ENCODE measurements around the gene ETF1.
"Not testable (repeated sequence)": the region's sequence is repeated elsewhere in the genome, so short reads cannot be mapped to it uniquely, and the experiment has no call there.

ETF1 gene

DNA sequence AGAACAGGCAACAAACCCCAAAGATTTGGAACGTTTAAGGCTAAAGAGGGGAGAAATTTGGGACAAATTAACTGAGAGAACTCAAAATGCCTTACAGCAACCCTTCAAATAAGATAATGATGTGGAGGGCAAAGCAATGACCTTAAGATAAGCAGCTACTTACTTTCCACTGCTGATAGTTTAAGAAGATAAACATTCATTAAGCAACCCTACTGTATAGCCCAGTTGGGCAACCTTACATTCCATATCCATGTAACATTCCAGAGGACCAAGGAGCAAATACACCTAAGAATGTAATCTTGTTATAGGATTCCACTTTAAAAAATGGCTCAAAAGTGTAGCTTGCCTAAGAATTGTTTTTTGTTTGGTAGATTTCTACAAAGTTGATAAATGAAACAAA, 14.8 kb downstream of the ETF1 start:
- DNase-seq = no peak

DNA sequence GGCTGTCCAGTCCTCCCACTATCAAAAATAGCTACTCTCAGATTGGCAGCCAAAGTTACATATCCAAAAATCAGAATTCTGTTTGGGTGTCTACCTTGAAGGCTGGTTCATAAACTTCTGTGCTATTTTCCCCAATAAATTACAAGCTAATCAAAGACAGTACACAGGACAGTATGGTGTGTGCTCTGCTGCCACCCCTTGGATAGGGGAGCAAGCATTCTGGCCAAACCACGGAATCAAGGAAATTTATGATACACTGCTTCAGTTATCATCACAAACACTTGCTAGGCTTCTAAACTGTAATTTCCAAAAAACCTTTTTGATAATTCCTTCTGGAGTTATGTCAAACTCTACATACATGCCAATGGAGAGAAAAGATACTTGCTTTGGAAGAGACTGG, 15.9 kb downstream of the ETF1 start:
- DNase-seq = no peak

DNA sequence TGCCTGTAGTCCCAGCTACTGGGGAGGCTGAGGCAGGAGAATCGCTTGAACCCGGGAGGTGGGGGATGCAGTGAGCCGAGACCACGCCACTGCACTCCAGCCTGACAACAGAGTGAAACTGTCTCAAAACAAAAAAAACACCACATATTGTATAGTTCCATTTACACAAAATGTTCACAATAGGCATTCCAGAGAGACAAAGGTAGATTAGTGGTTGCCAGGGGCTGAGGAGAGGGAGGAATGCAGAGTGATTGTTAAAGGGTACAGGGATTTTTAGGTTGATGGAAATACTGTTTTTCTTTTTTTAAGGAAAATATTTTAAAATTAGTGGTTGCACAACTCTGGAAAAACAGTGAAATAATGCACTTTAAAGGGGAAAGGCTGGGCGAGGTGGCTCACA, 19.6 kb downstream of the ETF1 start:
- DNase-seq = no peak

DNA sequence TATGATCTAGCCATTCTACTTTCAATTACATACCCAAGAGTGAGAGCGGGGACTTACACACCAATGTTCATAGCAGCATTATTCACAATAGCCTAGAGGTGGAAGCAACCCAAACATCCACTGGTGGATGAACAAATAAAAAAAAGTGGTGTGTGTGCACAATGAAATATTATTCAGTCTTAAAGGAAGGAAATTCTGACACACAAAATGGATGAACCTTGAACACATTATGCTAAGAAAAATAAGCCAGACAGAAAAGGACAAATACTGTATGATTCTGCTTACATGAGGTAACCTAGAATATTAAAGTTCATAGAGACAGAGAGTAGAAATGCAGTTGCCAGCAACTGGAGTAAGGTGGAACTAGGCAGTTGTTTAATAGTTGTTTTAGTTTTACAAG, 22.1 kb downstream of the ETF1 start:
- DNase-seq = no peak

DNA sequence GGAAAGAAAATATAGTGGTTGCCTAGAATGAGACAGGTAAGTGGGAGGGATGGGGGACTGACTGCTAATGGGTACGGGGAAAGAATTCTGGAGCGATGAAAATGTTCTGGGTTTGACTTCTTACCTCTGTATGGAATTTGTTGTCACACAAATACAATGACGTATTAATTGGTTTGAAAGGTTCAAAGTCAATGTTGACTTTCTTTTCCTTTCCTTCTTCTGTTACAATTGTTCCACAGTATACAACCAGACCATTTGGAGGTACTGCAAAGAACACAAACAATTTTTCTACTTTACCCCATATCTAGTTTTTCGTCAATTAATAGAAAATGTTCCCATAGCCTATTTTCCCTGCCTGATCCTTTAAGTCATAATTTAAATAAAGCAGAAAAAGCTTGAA, 25.6 kb downstream of the ETF1 start:
- DNase-seq = no peak

DNA sequence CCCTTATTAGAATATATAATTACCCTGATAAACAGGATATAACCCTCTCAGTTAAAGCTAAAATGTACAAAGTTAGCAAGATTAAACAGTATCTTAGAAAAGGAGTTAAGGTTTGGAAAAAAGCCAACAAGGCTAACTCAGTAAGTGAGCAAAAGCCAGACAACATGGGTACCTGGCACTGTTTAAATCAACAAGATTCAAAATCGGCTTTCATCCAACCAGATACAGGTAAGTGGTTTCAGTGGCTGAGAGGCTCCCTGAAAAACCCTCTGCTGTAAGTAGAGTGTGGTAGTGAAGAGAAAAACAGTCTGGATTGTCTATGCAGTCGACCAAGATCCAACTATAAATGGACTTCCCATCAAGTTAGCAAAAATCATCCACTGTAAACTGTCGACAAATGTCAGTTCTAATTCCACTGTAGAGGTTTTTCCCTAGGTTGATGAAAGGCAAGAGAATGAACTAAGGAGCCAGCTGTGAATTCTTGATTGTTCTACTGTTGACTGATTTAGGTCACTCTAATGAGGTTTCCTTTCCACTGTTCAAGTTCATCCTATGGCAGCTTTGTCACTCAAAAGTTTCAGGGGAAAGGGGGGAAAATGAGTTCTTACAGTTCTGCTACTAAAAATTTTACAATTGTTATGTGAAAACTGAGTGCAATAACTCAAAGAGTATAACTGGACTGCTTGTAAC, 27.3 kb downstream of the ETF1 start:
- no peak for DNase-seq

DNA sequence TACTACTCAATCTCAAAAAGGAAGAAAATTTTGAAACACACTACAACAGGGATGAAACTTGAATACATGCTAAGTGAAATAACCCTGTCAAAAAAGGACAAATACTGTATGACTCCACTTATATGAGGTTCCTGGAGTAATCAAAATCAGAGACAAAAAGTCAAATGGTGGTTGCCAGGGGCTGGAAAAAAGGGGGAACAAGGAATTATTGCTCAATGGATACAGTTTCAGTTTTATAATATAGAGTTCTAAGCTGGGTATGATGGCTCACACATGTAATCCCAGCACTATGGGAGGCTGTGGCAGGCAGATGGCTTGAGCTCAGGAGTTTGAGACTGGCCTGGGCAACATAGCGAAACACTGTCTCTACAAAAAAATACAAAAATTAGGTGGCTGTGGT, 29.0 kb downstream of the ETF1 start:
- DNase-seq = no peak

DNA sequence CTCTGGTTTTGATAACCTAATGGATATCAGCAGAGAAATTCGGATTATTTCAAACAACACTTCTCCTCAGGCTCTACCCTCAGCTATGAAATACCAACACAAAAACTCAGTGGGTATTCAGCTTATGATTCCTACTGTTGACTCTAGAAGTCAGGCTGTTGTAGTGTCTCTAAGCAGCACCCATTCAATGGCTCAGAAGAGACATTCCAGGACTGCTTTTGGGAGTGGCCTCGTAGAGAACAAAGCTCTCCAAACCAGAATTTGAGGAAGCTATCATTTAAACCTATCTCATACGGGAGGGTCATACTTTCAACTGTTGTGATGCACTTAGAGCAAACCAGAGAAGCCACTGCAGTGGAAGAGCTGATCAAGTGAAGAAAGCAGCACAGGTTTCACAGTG, 34.1 kb downstream of the ETF1 start:
- no peak for DNase-seq

DNA sequence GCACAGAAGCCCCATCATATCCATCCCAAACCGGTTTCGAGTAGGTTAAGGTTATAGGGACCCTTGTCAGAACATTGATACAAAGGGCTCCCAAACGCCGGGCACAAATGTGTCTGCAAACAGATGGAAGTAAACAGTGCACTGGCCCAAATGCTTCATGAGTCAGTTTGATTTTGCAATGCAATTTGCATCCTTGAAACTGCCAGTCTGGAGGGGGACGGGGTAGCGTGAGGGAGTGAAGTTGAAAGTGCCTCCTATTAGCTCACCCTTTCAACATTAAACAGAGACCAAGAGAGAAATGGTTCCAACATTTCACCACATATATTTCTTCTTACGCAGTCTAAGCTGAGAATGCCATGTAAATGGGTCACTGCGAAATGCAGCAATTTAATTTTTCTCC, 35.6 kb downstream of the ETF1 start:
- DNase-seq = not testable (repeated sequence)

DNA sequence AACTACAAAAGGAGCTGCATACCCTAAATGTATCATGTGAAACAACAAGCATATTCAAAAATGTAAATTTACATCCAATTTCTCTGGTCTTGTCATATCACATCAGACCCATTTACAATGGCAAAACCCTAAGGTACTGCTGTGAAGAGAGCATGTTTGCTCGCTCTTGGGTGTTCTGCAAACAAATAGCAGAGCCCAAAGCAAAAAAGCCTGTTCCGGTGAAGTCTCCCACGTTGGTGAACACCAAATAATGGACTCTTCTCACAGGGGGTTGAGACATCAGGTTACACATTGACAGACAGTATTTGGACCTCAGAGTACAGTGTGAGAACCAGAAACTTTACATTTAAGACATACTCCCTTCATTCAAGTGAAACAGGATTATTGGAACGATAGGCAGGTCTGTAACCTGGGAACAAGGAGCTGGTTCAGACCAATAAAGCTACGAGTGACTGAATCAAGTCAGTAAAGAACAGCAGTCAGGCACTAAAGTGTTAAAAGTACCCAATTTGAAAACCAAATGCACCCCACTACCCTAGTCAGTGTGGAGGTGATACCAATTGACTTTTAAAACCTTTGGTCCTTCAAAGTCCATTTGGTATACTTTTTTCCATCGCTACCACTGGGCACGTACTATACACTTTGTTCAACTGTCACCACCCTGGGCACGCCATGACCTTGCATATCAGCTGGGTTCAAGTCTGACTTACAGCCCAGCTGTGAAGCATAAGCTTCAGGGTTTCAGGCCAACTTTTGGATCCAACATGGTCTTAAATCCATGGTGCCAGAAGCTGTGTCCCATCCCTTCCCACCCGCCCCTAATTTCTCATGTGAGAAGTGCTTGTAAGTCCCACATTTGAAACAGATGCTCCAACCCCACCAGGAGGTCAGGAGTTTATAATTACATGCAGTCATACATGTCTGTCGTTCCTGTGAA, 36.4 kb downstream of the ETF1 start:
- DNase-seq = no peak

DNA sequence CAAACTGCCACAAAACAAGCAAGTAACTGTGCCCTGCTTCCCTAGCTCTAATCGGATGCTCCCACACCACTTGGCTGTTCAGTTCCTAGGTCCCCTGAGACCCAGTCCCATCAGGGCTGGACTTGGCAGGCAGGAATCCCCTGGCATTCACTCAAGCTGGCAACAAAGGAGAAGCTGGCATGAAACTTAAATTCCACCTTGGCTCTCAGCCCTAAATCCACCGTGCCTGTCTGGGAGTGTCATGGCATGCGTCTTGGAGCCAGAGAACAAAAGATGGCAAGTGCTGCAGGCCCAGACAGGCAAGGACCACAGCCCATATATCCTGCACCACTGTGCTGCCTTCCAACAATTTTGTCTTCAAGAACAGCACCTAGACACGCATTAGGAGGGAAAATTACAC, 38.2 kb downstream of the ETF1 start:
- no peak for DNase-seq

DNA sequence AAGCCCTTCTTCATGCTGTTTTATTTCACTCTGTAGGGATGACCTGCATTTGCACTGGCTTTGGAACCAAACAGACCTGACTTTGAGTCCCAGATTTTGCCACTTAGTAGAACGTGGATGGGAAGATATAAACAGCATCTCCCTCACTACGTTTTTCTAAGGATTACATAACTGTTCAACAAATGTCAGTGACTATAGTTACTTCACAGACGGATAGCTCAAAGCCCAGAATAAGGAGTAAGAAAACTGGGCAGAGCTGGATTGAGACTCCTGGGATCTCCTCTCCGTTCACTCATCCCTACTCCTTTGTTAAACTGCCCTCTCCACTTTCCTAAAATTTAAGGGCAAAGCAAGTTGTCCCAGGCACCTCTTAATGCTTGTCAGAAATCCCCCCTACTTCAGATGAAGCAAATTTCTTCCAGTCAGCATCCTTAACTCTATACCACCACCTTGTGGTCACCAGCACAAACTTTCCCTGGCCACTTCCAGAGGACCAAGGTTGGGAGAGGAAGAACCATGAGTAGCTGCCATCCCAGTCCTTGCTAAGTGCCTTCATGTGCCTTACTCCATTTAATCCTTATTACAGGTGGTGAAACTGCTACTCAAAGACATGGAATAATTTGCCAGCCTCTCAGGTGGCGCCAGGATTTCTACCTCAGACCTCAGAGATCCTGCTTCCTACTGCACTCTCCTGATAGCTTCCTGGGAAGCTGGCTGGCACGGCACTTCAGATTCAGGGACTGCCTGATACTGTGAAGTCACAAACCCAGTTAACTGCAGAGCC, 39.4 kb downstream of the ETF1 start:
- peak; percentile 37 for DNase-seq

DNA sequence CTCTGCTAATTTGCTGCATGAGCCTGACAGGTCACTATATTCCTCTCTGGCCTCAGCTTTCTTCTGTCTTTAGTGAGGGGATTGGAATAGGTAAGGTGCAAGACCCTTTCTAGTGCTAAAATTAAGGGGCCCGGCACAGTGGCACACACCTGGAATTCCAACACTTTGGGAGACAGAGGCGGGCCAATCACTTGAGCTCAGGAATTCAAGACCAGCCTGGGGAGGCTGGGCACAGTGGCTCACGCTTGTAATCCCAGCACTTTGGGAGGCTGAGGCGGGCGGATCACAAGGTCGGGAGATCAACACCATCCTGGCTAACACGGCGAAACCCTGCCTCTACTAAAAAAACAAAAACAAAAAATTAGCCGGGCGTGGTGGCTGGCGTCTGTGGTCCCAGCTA, 40.5 kb downstream of the ETF1 start:
- no peak for DNase-seq

DNA sequence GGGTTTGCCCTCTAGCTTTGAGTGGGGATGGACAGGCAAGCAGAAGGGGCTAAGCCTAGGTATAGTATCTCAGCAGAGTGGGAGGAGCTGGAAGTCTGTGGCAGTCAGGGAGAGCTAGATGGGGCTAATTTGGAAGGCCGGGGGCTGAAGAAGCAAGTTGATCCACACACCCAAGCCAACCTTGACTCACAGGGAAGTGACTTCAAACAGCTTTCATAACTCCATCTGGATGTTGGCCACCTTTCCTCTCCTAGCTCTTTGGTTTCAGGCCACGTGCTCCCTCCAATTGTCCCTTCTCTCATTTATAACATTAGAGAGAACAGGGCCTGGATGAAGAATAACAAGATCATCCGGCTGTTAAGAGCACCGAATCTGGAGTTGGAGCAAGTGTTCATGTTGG, 40.9 kb downstream of the ETF1 start:
- DNase-seq = no peak

DNA sequence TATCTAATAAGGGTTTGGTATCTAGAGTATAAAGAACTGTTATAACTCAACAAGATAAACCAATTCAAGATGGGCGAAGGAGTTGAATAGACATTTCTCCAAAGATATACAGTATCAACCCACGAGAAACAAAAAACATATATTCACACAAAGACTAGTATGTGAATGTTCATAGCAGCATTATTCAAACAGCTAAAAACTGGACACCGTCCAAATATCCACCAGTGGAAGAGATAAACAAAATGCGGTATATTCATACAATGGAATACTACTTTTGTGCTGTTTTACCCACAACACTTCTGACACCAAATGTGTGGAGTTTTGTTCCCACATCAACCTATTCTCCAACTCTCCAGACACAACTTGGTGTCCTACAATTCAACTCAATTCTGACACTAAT, 44.7 kb downstream of the ETF1 start:
- DNase-seq = no peak

DNA sequence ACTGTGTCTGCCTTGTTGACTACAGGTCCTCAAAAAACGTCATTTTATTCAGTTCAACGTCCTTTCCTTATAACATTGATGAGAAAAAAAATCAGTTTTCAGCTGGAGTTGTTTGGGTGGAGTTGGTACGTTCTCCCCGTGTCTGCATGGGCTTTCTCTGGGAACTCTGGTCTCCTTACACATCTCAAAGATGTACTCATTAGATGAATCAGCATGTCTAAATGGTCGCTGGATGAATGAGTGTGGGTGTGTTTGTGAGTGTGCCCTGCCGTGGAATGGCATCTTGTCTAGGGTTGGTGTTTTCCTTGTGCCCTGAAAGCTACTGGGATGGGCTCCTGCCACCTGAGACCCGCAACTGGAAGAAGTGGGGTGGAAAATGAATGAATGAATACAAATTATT, 47.7 kb downstream of the ETF1 start:
- DNase-seq = no peak

DNA sequence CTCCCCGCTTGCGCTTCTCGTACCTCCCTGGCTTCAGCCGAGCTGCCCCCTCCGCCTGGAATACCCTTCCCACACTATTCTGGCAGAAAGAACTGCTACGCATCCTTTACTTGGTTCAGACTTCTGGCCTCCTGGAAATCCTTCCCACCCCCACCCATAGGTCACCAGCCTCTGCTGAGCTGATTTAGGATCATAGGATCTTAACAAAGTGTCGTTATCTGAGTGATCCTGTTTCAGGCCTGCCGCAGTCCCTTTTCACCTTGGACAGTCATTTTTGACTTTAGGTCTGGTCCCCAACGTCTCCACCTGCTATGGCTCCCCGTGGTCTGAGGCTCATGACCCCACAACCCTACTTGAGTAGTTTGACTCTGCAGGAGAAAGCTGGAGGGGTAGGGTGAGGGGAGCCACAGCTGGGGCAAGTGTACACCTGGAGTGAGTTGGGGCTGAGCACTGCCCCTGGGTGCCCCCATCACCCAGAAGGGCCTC, 50.4 kb downstream of the ETF1 start:
- no peak for DNase-seq

DNA sequence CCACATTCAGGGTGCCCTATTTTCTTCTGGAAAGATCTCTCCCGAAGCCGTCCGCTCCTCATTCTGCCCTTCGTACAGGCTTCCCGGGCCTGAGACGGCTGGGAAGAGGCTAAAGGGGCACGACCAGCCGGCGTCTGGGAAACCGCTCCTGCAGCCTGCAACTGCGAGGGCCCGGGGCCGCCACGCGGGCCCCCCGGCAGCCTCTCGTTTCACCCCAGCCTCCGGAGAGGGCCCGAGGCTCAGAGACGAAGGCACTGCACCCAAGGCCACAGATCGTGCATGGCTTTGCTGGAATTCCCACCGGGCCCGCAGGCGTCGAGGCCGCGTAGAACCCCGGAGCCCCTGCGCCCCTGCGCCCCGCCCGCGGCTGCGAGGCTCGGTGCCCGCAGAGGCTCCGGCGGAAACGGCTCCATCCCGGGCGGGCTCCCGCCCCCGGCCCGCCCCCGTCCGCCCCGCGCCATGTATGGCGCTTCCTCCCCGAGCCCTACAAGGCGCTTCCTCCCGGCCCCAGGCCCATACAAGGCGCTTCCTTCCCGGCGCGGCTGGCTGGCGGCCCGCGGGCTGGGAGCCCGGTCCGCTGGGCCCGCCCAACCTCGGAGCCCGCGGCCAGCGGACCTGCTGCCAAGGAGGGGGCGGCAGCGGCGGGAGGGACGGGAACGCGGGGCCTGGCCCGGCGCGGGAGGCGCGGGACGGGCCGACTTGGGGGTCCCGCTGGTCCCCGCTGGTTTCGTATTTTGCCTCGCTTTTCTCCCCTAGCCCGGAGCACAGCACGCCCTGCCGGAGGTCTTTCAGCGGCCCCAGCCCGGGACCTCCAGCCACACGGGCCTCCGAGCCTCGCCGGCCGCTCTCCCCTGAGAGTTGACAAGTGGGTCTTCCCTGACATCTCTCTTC, 51.1 kb downstream of the ETF1 start:
- DNase-seq = no peak

DNA sequence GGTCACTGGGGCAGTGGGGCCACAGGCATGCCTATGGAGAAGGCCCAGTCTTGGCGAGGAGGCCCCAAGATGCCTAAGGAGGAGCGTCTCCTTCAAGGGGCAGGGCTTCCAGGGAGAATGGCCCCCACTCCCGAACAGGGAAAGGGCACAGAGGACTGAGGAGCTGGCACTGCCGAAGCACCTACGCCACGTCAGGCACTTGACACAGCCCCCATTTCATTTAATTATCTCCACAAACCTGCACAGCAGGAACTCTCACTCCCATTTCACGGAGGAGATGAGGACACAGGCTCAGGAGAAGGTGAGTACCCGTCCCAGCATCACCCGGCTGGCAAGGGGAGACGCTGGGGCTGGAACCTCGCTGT, 51.8 kb downstream of the ETF1 start:
- no peak for DNase-seq

DNA sequence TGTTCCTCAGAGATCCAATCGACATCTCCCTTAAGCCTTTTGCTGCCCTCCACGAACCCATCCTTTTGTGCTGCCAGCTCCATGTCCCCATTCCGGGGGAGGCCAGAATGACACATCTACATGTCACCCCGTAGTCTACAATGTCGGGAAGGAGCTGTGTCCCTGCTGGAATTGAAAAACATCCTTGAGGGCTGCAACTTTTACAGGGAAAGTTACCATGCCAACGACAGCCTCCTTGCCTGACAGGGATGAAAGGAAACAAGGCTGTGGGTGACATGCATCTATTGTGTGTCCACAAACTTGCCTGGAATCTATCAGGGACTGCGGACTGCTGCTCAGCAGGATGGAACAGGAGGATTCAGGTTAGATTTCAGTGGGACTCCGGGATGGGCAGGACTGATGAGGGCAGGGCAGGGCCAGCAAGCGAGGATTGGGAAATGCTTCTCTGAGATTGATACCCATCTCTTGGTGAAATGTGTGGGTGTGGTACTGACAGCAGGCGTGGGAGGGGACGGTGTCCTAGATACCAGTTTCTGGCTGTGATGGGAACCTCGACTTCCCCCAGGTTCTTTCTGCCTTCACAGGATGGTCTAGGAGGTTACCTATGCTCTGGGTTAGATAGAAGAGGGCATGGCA, 52.3 kb downstream of the ETF1 start:
- no peak for DNase-seq

DNA sequence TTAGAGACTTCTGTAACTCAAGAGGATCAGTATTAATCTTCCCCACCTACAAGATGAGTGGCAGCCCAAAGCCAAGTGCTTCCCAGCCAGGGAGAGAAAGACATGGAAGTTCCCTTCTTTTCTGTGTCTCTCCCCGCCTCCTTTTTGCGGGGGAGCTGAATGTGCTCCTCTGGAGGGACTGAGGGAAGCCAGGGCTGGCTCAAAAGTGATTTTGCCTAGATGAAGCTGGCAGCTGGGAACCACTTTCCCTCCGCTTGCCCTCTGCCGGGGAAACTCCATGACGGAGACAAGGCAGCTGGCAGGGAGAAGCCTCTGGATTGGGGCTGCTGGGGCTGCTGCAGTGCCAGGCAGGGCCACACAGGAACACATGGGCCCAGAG, 53.4 kb downstream of the ETF1 start:
- no peak for DNase-seq

DNA sequence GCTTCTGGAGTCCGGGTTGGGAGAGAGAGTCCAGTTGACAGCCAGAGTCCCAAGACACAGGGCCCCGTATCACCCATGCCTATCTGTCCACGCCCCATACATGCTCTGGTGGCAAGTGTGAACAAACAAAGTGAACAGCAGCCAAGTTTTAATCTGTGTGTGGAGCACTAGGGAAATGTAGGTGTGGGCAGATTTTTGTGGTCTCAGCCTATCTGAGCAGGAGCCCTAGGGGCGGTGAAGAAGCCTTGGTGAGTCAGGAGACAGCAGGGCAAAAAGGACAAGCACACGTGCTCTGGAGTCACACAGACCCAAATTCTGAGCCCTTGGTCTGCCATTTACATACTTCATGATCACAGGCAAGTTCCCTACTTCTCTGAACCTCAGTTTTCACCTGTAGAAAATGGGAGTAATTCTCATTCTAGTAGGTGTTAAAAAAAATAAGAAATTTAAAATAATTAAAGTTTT, 54.5 kb downstream of the ETF1 start:
- DNase-seq = no peak

Data from NCI-H1436 treated with DMSO at 0.1 percent for 48 hours (cell line).